ENCODE measurements around the gene COL16A1.

Gene COL16A1

GRCh38 chr1:31665234-31665878 is 38.5 kb downstream of the COL16A1 start:
- no peak for DNase-seq (ENCODE audit: low read depth)

- no peak for DNase-seq (ENCODE audit: low read depth)
Measured at GRCh38 chr1:31664528-31664927, 39.3 kb downstream of the COL16A1 start.

GRCh38 chr1:31663622-31664452 is 40.0 kb downstream of the COL16A1 start:
- DNase-seq (ENCODE audit: low read depth), result peak; percentile 61

- DNase-seq (ENCODE audit: low read depth), result no peak
Measured at GRCh38 chr1:31662463-31662862, 41.4 kb downstream of the COL16A1 start.

GRCh38 chr1:31661856-31662255 is 42.0 kb downstream of the COL16A1 start:
- DNase-seq (ENCODE audit: low read depth), result no peak

GRCh38 chr1:31660871-31661455 is 42.9 kb downstream of the COL16A1 start:
- DNase-seq (ENCODE audit: low read depth), result no peak

- DNase-seq (ENCODE audit: low read depth), result no peak
Measured at GRCh38 chr1:31659889-31660288, 43.9 kb downstream of the COL16A1 start.

- peak; percentile 16 for DNase-seq (ENCODE audit: low read depth)
Measured at GRCh38 chr1:31658721-31659120, 45.1 kb downstream of the COL16A1 start.

GRCh38 chr1:31657972-31658510 is 45.8 kb downstream of the COL16A1 start:
- no peak for DNase-seq (ENCODE audit: low read depth)

- DNase-seq (ENCODE audit: low read depth), result no peak
Measured at GRCh38 chr1:31657020-31657804, 46.6 kb downstream of the COL16A1 start.

GRCh38 chr1:31655756-31656155 is 48.1 kb downstream of the COL16A1 start:
- DNase-seq (ENCODE audit: low read depth), result no peak

- DNase-seq (ENCODE audit: low read depth), result no peak
Measured at GRCh38 chr1:31655104-31655503, 48.7 kb downstream of the COL16A1 start.

GRCh38 chr1:31654474-31654776 is 49.4 kb downstream of the COL16A1 start:
- no peak for DNase-seq (ENCODE audit: low read depth)

GRCh38 chr1:31653717-31654473 is 49.9 kb downstream of the COL16A1 start:
- DNase-seq (ENCODE audit: low read depth), result no peak

GRCh38 chr1:31652891-31653499 is 50.8 kb downstream of the COL16A1 start:
- no peak for DNase-seq (ENCODE audit: low read depth)

GRCh38 chr1:31651766-31652165 is 52.1 kb downstream of the COL16A1 start:
- no peak for DNase-seq (ENCODE audit: low read depth)

- DNase-seq (ENCODE audit: low read depth), result peak; percentile 17
Measured at GRCh38 chr1:31651089-31651420, 52.8 kb downstream of the COL16A1 start.

- peak; percentile 34 for DNase-seq (ENCODE audit: low read depth)
Measured at GRCh38 chr1:31650161-31651088, 53.4 kb downstream of the COL16A1 start.

GRCh38 chr1:31648641-31649357 is 55.0 kb downstream of the COL16A1 start:
- DNase-seq (ENCODE audit: low read depth), result peak; percentile 57

All from EH (cell line).